SU-DHL-6 (cell line): Measurements from ENCODE around the gene ZNF516.

Experiments used
- H2AFZ ChIP-seq: fragments of 200-600 bp; sonication (generic); 2 replicates; pipeline ENCODE4 v1.6.1; 2014; ENCODE audit warnings: low read depth, mild to moderate bottlenecking, moderate library complexity, mixed read lengths, antibody characterized with exemption, low read length; ENCODE audit not compliant: severe bottlenecking
- H3F3A ChIP-seq: fragments of 200-600 bp; shearing (Covaris generic); 2 replicates; pipeline ENCODE4 v1.6.0; 2016; ENCODE audit warnings: antibody characterized with exemption, mild to moderate bottlenecking; ENCODE audit not compliant: insufficient read depth
- H3K27ac ChIP-seq: fragments of 200-600 bp; sonication (generic); 2 replicates; pipeline ENCODE4 v1.5.1; 2016; ENCODE audit warnings: low read depth, mild to moderate bottlenecking, low read length, moderate library complexity, mixed read lengths
- H3K27me3 ChIP-seq: fragments of 200-600 bp; sonication (generic), shearing (Covaris generic); 2 replicates; pipeline ENCODE4 v1.6.0; 2014; ENCODE audit warnings: mild to moderate bottlenecking, low read length
- H3K36me3 ChIP-seq: fragments of 200-600 bp; sonication (generic); 2 replicates; pipeline ENCODE4 v1.6.1; 2014; ENCODE audit warnings: mild to moderate bottlenecking, low read length, mixed read lengths
- H3K4me2 ChIP-seq: fragments of 300-600, 200-600 bp; shearing (Covaris generic), sonication (generic); 2 replicates; pipeline ENCODE4 v1.6.0; 2014; ENCODE audit warnings: low read length, low read depth, mild to moderate bottlenecking; ENCODE audit not compliant: poor library complexity, severe bottlenecking
- H3K4me3 ChIP-seq: fragments of 200-600 bp; sonication (generic); 2 replicates; pipeline ENCODE4 v1.5.1; 2014; ENCODE audit warnings: antibody characterized with exemption, low read length, mild to moderate bottlenecking, mixed read lengths; ENCODE audit not compliant: insufficient read depth, poor library complexity, severe bottlenecking
- H3K79me2 ChIP-seq: fragments of 200-600 bp; sonication (generic); 2 replicates; pipeline ENCODE4 v1.6.1; 2014; ENCODE audit warnings: mild to moderate bottlenecking, low read length, moderate library complexity; ENCODE audit not compliant: insufficient read depth
- H3K9ac ChIP-seq: fragments of 200-600 bp; sonication (generic); 2 replicates; pipeline ENCODE4 v1.7.0; 2014; ENCODE audit warnings: mild to moderate bottlenecking, low read length
- H3K9me2 ChIP-seq: fragments of 200-600 bp; sonication (generic); replicated peaks from 2 replicates; pipeline ENCODE4 v1.6.1; 2014; ENCODE audit warnings: low read length; ENCODE audit not compliant: insufficient read depth
- H3K9me3 ChIP-seq: fragments of 200-600 bp; sonication (generic); 2 replicates; pipeline ENCODE4 v1.6.1; 2014; ENCODE audit warnings: low read length, mixed read lengths; ENCODE audit not compliant: insufficient read depth
- H4K20me1 ChIP-seq: fragments of 200-600 bp; sonication (generic); 2 replicates; pipeline ENCODE4 v1.6.1; 2014; ENCODE audit warnings: low read depth, mild to moderate bottlenecking, antibody characterized with exemption, low read length, moderate library complexity, mixed read lengths
- CTCF ChIP-seq: fragments of 200-600 bp; sonication (generic); IDR thresholded peaks from one replicate; pipeline ENCODE4 v1.5.1; 2017; ENCODE audit warnings: antibody characterized with exemption, mild to moderate bottlenecking, low read length, moderate library complexity; ENCODE audit not compliant: insufficient read depth, poor library complexity, severe bottlenecking
- EZH2phosphoT487 ChIP-seq: fragments of 200-600 bp; sonication (generic), shearing (Covaris generic); conservative IDR thresholded peaks from 2 replicates; pipeline ENCODE4 v1.6.1; 2018; ENCODE audit warnings: mild to moderate bottlenecking, antibody characterized with exemption, low read length, moderate library complexity, mixed read lengths

Gene ZNF516

GRCh38 chr18:76431437-76432273 is 63.4 kb downstream of the ZNF516 start:
- no peak overlapping the region for H2AFZ ChIP-seq
- H3K27me3 ChIP-seq: no peaks in the 10 kb centered on the region
- H3F3A ChIP-seq: no peaks in the 10 kb centered on the region
- peaks cover 8% of the 10 kb centered on the region; the same call in 1 of the 2 replicates for H4K20me1 ChIP-seq
- H3K9ac ChIP-seq: no peak overlapping the region
- H3K4me2 ChIP-seq: no peak overlapping the region
- TF ChIP-seq EZH2phosphoT487 (no peak), CTCF (no peak)
- H3K4me3 ChIP-seq: no peak overlapping the region
- H3K79me2 ChIP-seq: peaks cover 74% of the 10 kb centered on the region
- no peaks in the 10 kb centered on the region for H3K9me2 ChIP-seq
- H3K36me3 ChIP-seq: no peaks in the 10 kb centered on the region
- H3K27ac ChIP-seq: no peak overlapping the region
- H3K9me3 ChIP-seq: no peaks in the 10 kb centered on the region

GRCh38 chr18:76430636-76431035 is 64.4 kb downstream of the ZNF516 start:
- no peak overlapping the region for H2AFZ ChIP-seq
- H3K9me3 ChIP-seq: no peaks in the 10 kb centered on the region
- no peaks in the 10 kb centered on the region for H3F3A ChIP-seq
- no peak overlapping the region for H3K4me2 ChIP-seq
- H3K9ac ChIP-seq: no peak overlapping the region
- no peaks in the 10 kb centered on the region for H3K36me3 ChIP-seq
- TF ChIP-seq CTCF: no peak
- no peak for TF ChIP-seq EZH2phosphoT487
- H3K79me2 ChIP-seq: peaks cover 84% of the 10 kb centered on the region
- no peak overlapping the region for H3K4me3 ChIP-seq
- H3K27me3 ChIP-seq: no peaks in the 10 kb centered on the region
- no peak overlapping the region for H3K27ac ChIP-seq
- H3K9me2 ChIP-seq: no peaks in the 10 kb centered on the region
- peaks cover 8% of the 10 kb centered on the region; the same call in 1 of the 2 replicates for H4K20me1 ChIP-seq

GRCh38 chr18:76429262-76430126 is 65.5 kb downstream of the ZNF516 start:
- no peak overlapping the region for H3K9ac ChIP-seq
- H3K9me3 ChIP-seq: no peaks in the 10 kb centered on the region
- no peak overlapping the region for H3K4me3 ChIP-seq
- H3K27ac ChIP-seq: no peak overlapping the region
- peaks cover 85% of the 10 kb centered on the region for H3K79me2 ChIP-seq
- H3K36me3 ChIP-seq: no peaks in the 10 kb centered on the region
- no peak overlapping the region for H3K4me2 ChIP-seq
- H3K27me3 ChIP-seq: no peaks in the 10 kb centered on the region
- H3F3A ChIP-seq: no peaks in the 10 kb centered on the region
- H2AFZ ChIP-seq: no peak overlapping the region
- no peaks in the 10 kb centered on the region for H3K9me2 ChIP-seq
- peaks cover 8% of the 10 kb centered on the region; the same call in 1 of the 2 replicates for H4K20me1 ChIP-seq
- no peak for TF ChIP-seq CTCF
- no peak for TF ChIP-seq EZH2phosphoT487
